ENCODE results near the gene RHOJ.
"Not testable (repeated sequence)": the region's sequence is repeated elsewhere in the genome, so short reads cannot be mapped to it uniquely, and the experiment has no call there.

The RHOJ gene

GRCh38 chr14:63299351-63300110, 95.3 kb downstream of the RHOJ start:
- no peak for DNase-seq (ENCODE audit: low read depth)

- DNase-seq (ENCODE audit: low read depth), result no peak
These were observed 96.6 kb downstream of the RHOJ start for GRCh38 chr14:63300854-63301253.

GRCh38 chr14:63301891-63302534, 97.8 kb downstream of the RHOJ start:
- no peak for DNase-seq (ENCODE audit: low read depth)

- DNase-seq (ENCODE audit: low read depth), result not testable (repeated sequence)
These were observed 100.2 kb downstream of the RHOJ start for GRCh38 chr14:63304429-63304828.

- DNase-seq (ENCODE audit: low read depth), result no peak
These were observed 104.6 kb downstream of the RHOJ start for GRCh38 chr14:63308723-63309317.

- DNase-seq (ENCODE audit: low read depth), result no peak
These were observed 114.6 kb downstream of the RHOJ start, which contains the start of gene GPHB5 for GRCh38 chr14:63318835-63319234. Gene GPHB5 (minus strand): TSS chr14:63318935. CDS start chr14:63317849, 1,086 bp downstream.

- no peak for DNase-seq (ENCODE audit: low read depth)
These were observed 118.2 kb downstream of the RHOJ start for GRCh38 chr14:63322472-63322871.

GRCh38 chr14:63322897-63323573, 118.8 kb downstream of the RHOJ start:
- no peak for DNase-seq (ENCODE audit: low read depth)

GRCh38 chr14:63326840-63327239, 122.6 kb downstream of the RHOJ start:
- DNase-seq (ENCODE audit: low read depth), result no peak

GRCh38 chr14:63328787-63329737, 124.8 kb downstream of the RHOJ start:
- no peak for DNase-seq (ENCODE audit: low read depth)

- no peak for DNase-seq (ENCODE audit: low read depth)
These were observed 138.1 kb downstream of the RHOJ start for GRCh38 chr14:63342371-63342770.
